Fibroblast of skin of left quadriceps (primary cell): ENCODE data around the gene TNRC6A.
"Not testable (repeated sequence)": the region's sequence is repeated elsewhere in the genome, so short reads cannot be mapped to it uniquely, and the experiment has no call there.

ENCODE experiments used
- DNase-seq, 2 experiments: peaks; one replicate each; pipeline ENCODE4 v3.0.0-alpha.2; 2013; ENCODE audit warnings: low read depth in 2 of 2

The TNRC6A gene

GRCh38 chr16:24845726-24846547 lies 116.5 kb downstream of the TNRC6A start, which contains the start of gene SLC5A11:
SLC5A11 (plus strand) TSS chr16:24845963; CDS start chr16:24858644, 12,681 bp downstream.
- DNase-seq, result no peak

- DNase-seq, result no peak
Measured at GRCh38 chr16:24846548-24847357, 117.3 kb downstream of the TNRC6A start.

- DNase-seq, result no peak
Measured at GRCh38 chr16:24847358-24847664, 117.9 kb downstream of the TNRC6A start.

GRCh38 chr16:24848065-24848464 lies 118.6 kb downstream of the TNRC6A start:
- peak in 1 of 2 experiments; percentile 25 for DNase-seq

GRCh38 chr16:24849641-24850040 lies 120.2 kb downstream of the TNRC6A start:
- no peak for DNase-seq

- DNase-seq, result peak in 1 of 2 experiments; percentile 6
Measured at GRCh38 chr16:24850289-24850938, 121.0 kb downstream of the TNRC6A start.

- DNase-seq, result no peak
Measured at GRCh38 chr16:24851700-24852099, 122.2 kb downstream of the TNRC6A start.

- DNase-seq, result no peak
Measured at GRCh38 chr16:24852281-24852721, 122.8 kb downstream of the TNRC6A start.

- DNase-seq, result no peak
Measured at GRCh38 chr16:24853169-24853824, 123.8 kb downstream of the TNRC6A start.

GRCh38 chr16:24853830-24854229 lies 124.4 kb downstream of the TNRC6A start:
- DNase-seq, result peak in 1 of 2 experiments; percentile 13

GRCh38 chr16:24854607-24855171 lies 125.2 kb downstream of the TNRC6A start:
- DNase-seq, result no peak

GRCh38 chr16:24855678-24856077 lies 126.2 kb downstream of the TNRC6A start:
- no peak for DNase-seq

- DNase-seq, result not testable (repeated sequence)
Measured at GRCh38 chr16:24856871-24857270, 127.4 kb downstream of the TNRC6A start.

- peak in 1 of 2 experiments; percentile 24 for DNase-seq
Measured at GRCh38 chr16:24858219-24859041, 129.0 kb downstream of the TNRC6A start.

GRCh38 chr16:24861461-24861860 lies 132.0 kb downstream of the TNRC6A start:
- no peak for DNase-seq

GRCh38 chr16:24863582-24864437 lies 134.4 kb downstream of the TNRC6A start:
- no peak for DNase-seq

GRCh38 chr16:24869033-24869432 lies 139.6 kb downstream of the TNRC6A start:
- DNase-seq, result no peak

GRCh38 chr16:24871891-24872290 lies 142.4 kb downstream of the TNRC6A start:
- no peak for DNase-seq

GRCh38 chr16:24873028-24873427 lies 143.6 kb downstream of the TNRC6A start:
- DNase-seq, result no peak
